Measurements from ENCODE around the gene KRT27. TPM values are rescaled to one million over a fixed set of nuclear protein-coding genes. Genes with fewer than 3 reads are reported as not detected.
"Not testable (repeated sequence)": the region's sequence is repeated elsewhere in the genome, so short reads cannot be mapped to it uniquely, and the experiment has no call there.

The KRT27 gene
- total RNA-seq, 1 donor from 2014 or later = not detected

DNA sequence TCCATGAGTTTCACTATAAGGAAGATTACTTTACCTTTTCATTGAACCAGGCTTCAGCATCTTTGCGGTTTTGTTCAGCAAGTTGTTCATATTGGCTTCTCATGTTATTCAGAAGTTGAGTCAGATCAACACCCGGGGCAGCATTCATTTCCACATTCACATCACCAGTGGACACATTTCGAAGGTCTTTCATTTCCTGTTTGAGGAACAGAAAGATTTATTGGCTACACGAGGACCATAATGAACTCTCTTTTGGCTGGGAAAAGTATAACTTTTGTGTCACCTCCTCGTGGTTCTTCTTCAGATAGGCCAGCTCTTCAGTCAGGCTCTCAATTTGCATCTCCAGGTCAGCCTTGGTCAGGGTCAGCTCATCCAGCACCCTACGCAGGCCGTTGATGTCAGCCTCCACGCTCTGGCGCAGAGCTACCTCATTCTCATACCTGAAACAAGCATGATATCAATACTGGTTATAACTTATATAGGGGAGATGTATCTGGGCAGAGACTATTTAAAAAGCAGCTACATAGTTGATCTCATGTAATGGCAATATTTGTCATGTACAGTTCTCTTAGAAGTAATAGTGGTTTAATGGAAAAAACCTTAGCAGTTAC, 38.0 kb upstream of the KRT27 start:
- no peak overlapping the region for H3K27ac ChIP-seq (ENCODE audit: low read depth, low read length)
- peak overlapping the region in 1 of 3 donors; percentile 84 for H3K4me3 ChIP-seq (ENCODE audit: low read length in 3 of 3)
- no peaks in the 10 kb centered on the region for H3K9me3 ChIP-seq (ENCODE audit: control insufficient read depth in 3 of 3, low read length in 3 of 3)
- peaks cover 5 to 6% (median 6%) of the 10 kb centered on the region in 3 donors for H3K36me3 ChIP-seq (ENCODE audit: control insufficient read depth in 3 of 3, insufficient read depth in 3 of 3, low read length in 3 of 3)
- H3K27me3 ChIP-seq (ENCODE audit: control insufficient read depth in 3 of 3, insufficient read depth in 3 of 3, low read length in 3 of 3) = no peaks in the 10 kb centered on the region
- no peak overlapping the region for H3K9ac ChIP-seq (ENCODE audit: low read depth in 1 of 3, low read length in 3 of 3)
- peaks cover 0 to 17% (median 7%) of the 10 kb centered on the region in 3 donors for H3K4me1 ChIP-seq (ENCODE audit: control insufficient read depth in 3 of 3, insufficient read depth in 3 of 3, low read length in 3 of 3)

DNA sequence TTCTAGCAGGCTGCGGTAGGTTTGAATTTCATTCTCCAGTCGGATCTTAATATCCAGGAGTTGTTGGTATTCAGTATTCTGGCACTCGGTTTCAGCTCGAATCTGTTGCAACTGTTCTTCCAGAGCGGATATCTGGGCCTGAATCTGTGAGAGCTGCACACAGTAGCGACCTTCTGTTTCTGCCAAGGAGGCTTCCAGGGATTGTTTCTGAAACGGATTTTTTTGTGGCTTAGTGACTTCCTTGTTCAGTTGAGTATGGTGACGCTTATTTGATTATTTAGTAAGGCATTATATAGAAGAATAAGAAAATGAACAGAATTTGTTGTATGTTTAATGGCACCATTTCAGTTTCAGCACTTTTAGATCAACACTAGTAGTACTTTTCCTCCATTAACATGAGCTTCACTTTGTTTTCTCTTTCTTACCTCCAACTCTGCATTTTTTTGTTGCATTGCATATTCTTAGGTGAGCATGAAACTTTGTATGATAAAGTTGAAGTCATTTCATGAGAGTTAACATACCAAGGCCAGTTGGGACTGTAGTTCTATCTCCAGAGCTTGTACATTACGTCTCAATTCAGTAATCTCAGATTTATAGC, 37.3 kb upstream of the KRT27 start:
- peaks cover 5 to 6% (median 6%) of the 10 kb centered on the region in 3 donors for H3K36me3 ChIP-seq (ENCODE audit: control insufficient read depth in 3 of 3, insufficient read depth in 3 of 3, low read length in 3 of 3)
- no peaks in the 10 kb centered on the region for H3K27me3 ChIP-seq (ENCODE audit: control insufficient read depth in 3 of 3, insufficient read depth in 3 of 3, low read length in 3 of 3)
- H3K9ac ChIP-seq (ENCODE audit: low read depth in 1 of 3, low read length in 3 of 3) = peak overlapping the region; percentile 52 to 66 (median 54)
- H3K9me3 ChIP-seq (ENCODE audit: control insufficient read depth in 3 of 3, low read length in 3 of 3) = no peaks in the 10 kb centered on the region
- peak overlapping the region; percentile 78 for H3K27ac ChIP-seq (ENCODE audit: low read depth, low read length)
- peak overlapping the region; percentile 75 to 84 (median 78) for H3K4me3 ChIP-seq (ENCODE audit: low read length in 3 of 3)
- peaks cover 0 to 17% (median 7%) of the 10 kb centered on the region in 3 donors for H3K4me1 ChIP-seq (ENCODE audit: control insufficient read depth in 3 of 3, insufficient read depth in 3 of 3, low read length in 3 of 3)

DNA sequence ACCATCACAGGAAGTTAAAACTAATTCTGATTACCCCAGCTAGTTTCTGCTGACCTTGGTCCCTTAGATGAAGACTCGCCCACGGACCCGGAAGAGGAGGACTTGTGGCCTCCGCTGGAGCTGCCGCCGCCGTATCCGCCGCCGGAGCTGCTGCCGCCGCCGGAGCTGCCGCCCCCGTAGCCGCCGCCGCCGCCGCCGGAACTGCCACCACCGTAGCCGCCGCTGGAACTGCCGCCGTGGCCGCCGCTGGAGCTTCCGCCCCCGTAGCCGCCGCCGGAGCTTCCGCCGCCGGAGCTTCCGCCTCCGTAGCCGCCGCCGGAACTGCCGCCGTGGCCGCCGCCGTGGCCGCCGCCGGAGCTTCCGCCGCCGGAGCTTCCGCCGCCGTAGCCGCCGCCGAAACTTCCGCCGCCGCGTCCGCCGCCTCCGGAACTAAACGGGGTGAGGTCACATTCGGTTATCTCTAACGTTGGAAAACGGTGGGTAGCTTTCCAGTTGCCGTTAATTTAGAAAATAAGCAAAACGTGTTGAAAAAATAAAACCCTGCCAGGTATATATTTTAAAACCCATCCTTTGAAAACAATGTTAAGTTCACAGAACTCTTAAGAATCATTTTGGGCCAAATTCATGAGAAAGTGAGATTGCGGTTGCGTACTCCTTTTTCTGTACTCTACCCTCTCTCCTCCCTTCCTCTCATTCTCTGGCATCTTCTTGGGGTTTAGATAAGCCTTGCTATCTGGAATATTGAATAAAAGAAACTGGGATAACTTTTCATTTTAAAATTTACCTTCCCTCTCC, 36.6 kb upstream of the KRT27 start:
- Histone ChIP-seq H3K9ac (ENCODE audit: low read depth in 1 of 3, low read length in 3 of 3) (peak overlapping the region; percentile 66 to 76 (median 66)), H3K27me3 (ENCODE audit: control insufficient read depth in 3 of 3, insufficient read depth in 3 of 3, low read length in 3 of 3) (no peaks in the 10 kb centered on the region), H3K36me3 (ENCODE audit: control insufficient read depth in 3 of 3, insufficient read depth in 3 of 3, low read length in 3 of 3) (peaks cover 5 to 6% (median 6%) of the 10 kb centered on the region in 3 donors), H3K4me1 (ENCODE audit: control insufficient read depth in 3 of 3, insufficient read depth in 3 of 3, low read length in 3 of 3) (peaks cover 0 to 17% (median 7%) of the 10 kb centered on the region in 3 donors), H3K4me3 (ENCODE audit: low read length in 3 of 3) (peak overlapping the region; percentile 75 to 95 (median 78)), H3K9me3 (ENCODE audit: control insufficient read depth in 3 of 3, low read length in 3 of 3) (no peaks in the 10 kb centered on the region), H3K27ac (ENCODE audit: low read depth, low read length) (peak overlapping the region; percentile 78)

DNA sequence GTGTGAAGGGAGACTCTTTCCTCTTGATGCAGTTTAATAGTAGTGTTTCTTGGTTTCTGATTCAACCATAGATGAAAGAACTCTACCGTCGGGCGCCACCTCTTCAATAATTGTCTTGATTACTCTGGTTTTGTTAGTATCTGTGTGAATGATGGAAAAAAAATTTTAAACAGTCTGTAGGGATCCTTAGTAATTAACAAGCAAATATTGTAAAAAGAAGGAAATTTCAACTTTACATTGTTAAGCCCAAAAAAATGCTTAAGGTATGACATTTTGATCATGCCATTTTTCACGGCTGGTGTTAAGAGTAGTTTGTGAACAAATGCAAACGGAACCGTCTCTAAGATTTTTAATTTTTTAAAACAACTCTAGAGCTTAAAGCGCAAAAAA, 36.0 kb upstream of the KRT27 start:
- Histone ChIP-seq H3K9me3 (ENCODE audit: control insufficient read depth in 3 of 3, low read length in 3 of 3) (no peaks in the 10 kb centered on the region), H3K4me1 (ENCODE audit: control insufficient read depth in 3 of 3, insufficient read depth in 3 of 3, low read length in 3 of 3) (peaks cover 0 to 17% (median 7%) of the 10 kb centered on the region in 3 donors), H3K27ac (ENCODE audit: low read depth, low read length) (peak overlapping the region; percentile 78), H3K27me3 (ENCODE audit: control insufficient read depth in 3 of 3, insufficient read depth in 3 of 3, low read length in 3 of 3) (no peaks in the 10 kb centered on the region), H3K4me3 (ENCODE audit: low read length in 3 of 3) (peak overlapping the region; percentile 49 to 95 (median 70)), H3K36me3 (ENCODE audit: control insufficient read depth in 3 of 3, insufficient read depth in 3 of 3, low read length in 3 of 3) (peaks cover 5 to 6% (median 6%) of the 10 kb centered on the region in 3 donors), H3K9ac (ENCODE audit: low read depth in 1 of 3, low read length in 3 of 3) (peak overlapping the region; percentile 61 to 76 (median 66))

DNA sequence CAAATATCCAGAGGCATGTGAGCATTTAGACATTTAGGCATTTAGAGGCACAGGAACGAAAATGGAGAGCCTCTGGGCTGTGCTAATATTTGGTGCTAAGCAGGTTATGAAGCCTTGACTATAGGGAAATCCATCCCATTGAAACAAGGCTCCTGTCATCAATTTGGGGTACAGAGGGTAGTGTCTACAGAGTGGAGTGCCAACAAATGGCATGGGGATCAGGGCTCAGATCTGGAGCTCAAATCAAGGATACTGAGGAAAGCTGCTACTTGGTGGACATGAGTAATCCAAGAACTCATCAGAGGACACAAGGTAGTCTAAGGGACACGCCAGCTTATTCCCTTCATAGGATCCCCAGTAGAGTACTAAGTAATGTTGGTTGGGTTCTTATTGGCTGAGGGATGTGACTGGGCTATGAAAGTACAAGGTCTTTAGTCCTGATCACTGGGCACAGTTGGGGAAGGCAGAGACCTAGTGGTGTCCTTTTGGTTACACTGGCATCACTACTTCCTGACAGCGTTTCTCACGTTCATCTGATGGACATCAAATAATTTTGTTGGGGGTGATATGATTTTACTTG, 34.8 kb upstream of the KRT27 start:
- no peaks in the 10 kb centered on the region for H3K9me3 ChIP-seq (ENCODE audit: control insufficient read depth in 3 of 3, low read length in 3 of 3)
- H3K36me3 ChIP-seq (ENCODE audit: control insufficient read depth in 3 of 3, insufficient read depth in 3 of 3, low read length in 3 of 3) = peaks cover 5 to 6% (median 6%) of the 10 kb centered on the region in 3 donors
- no peak overlapping the region for H3K9ac ChIP-seq (ENCODE audit: low read depth in 1 of 3, low read length in 3 of 3)
- H3K27ac ChIP-seq (ENCODE audit: low read depth, low read length) = no peak overlapping the region
- peaks cover 2 to 3% (median 3%) of the 10 kb centered on the region in 3 donors for H3K27me3 ChIP-seq (ENCODE audit: control insufficient read depth in 3 of 3, insufficient read depth in 3 of 3, low read length in 3 of 3)
- H3K4me3 ChIP-seq (ENCODE audit: low read length in 3 of 3) = no peak overlapping the region
- peaks cover 0 to 17% (median 7%) of the 10 kb centered on the region in 3 donors for H3K4me1 ChIP-seq (ENCODE audit: control insufficient read depth in 3 of 3, insufficient read depth in 3 of 3, low read length in 3 of 3)

DNA sequence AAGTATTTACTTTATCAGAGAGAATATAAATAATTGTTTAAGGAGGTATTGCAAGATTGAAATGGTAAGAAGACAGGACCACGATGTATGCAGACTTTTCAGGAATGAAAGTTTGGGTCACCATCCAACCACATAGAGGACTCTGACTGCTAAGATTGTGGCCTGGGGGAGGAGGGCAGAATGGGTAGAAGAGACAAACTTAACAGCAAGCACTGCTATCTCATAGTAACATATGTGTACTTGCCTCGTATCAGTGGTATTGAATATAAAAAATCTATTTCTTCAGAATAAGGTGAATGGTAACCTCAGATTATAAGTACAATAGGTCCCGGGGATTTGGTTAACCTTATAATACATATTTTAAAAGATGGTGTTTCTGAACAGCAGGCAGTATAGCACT, 34.2 kb upstream of the KRT27 start:
- peaks cover 5 to 6% (median 6%) of the 10 kb centered on the region in 3 donors for H3K36me3 ChIP-seq (ENCODE audit: control insufficient read depth in 3 of 3, insufficient read depth in 3 of 3, low read length in 3 of 3)

DNA sequence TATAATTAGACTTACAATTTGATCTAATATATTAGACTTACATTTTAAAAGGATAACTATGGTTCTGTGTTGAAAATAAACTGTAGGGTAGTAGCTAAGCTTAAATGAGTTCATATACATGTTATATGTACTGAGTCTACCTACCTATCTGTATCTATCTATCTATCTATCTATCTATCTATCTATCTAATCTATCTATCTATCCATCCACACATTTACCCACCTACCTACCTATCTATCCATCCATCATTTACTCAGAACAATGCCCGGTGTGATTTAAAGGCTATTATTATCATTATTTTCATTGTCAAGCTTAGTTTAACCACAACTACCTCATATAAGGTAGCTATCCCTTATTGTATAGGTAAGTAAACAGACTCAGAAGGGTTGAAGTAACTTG, 33.0 kb upstream of the KRT27 start:
- Histone ChIP-seq H3K4me3 (ENCODE audit: low read length in 3 of 3) (no peak overlapping the region), H3K4me1 (ENCODE audit: control insufficient read depth in 3 of 3, insufficient read depth in 3 of 3, low read length in 3 of 3) (peaks cover 0 to 15% (median 6%) of the 10 kb centered on the region in 3 donors), H3K36me3 (ENCODE audit: control insufficient read depth in 3 of 3, insufficient read depth in 3 of 3, low read length in 3 of 3) (peaks cover 5 to 6% (median 6%) of the 10 kb centered on the region in 3 donors), H3K27me3 (ENCODE audit: control insufficient read depth in 3 of 3, insufficient read depth in 3 of 3, low read length in 3 of 3) (peaks cover 6 to 8% (median 8%) of the 10 kb centered on the region in 3 donors), H3K27ac (ENCODE audit: low read depth, low read length) (no peak overlapping the region), H3K9me3 (ENCODE audit: control insufficient read depth in 3 of 3, low read length in 3 of 3) (no peaks in the 10 kb centered on the region), H3K9ac (ENCODE audit: low read depth in 1 of 3, low read length in 3 of 3) (no peak overlapping the region)

More for the DNA sequence above, 34.2 kb upstream of the KRT27 start:
- peaks cover 3 to 5% (median 3%) of the 10 kb centered on the region in 3 donors for H3K27me3 ChIP-seq (ENCODE audit: control insufficient read depth in 3 of 3, insufficient read depth in 3 of 3, low read length in 3 of 3)
- H3K9ac ChIP-seq (ENCODE audit: low read depth in 1 of 3, low read length in 3 of 3) = no peak overlapping the region
- no peak overlapping the region for H3K27ac ChIP-seq (ENCODE audit: low read depth, low read length)
- H3K4me3 ChIP-seq (ENCODE audit: low read length in 3 of 3) = no peak overlapping the region
- peaks cover 0 to 17% (median 7%) of the 10 kb centered on the region in 3 donors for H3K4me1 ChIP-seq (ENCODE audit: control insufficient read depth in 3 of 3, insufficient read depth in 3 of 3, low read length in 3 of 3)
- no peaks in the 10 kb centered on the region for H3K9me3 ChIP-seq (ENCODE audit: control insufficient read depth in 3 of 3, low read length in 3 of 3)

DNA sequence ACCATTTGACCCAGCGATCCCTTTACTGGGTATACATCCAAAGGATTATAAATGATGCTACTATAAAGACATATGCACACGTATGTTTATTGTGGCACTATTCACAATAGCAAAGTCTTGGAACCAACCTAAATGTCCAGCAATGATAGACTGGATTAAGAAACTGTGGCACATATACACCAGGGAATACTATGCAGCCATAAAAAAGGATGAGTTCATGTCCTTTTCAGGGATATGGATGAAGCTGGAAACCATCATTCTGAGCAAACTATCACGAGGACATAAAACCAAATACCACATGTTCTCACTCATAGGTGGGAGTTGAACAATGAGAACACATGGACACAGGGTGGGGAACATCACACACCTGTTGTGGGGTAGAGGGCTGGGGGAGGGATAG, 32.3 kb upstream of the KRT27 start:
- not testable (repeated sequence) for H3K9ac ChIP-seq (ENCODE audit: low read depth in 1 of 3, low read length in 3 of 3); H3K4me3 ChIP-seq (ENCODE audit: low read length in 3 of 3); H3K27ac ChIP-seq (ENCODE audit: low read depth, low read length); H3K36me3 ChIP-seq (ENCODE audit: control insufficient read depth in 3 of 3, insufficient read depth in 3 of 3, low read length in 3 of 3); H3K4me1 ChIP-seq (ENCODE audit: control insufficient read depth in 3 of 3, insufficient read depth in 3 of 3, low read length in 3 of 3); H3K9me3 ChIP-seq (ENCODE audit: control insufficient read depth in 3 of 3, low read length in 3 of 3)
- peaks cover 7 to 15% (median 15%) of the 10 kb centered on the region in 3 donors for H3K27me3 ChIP-seq (ENCODE audit: control insufficient read depth in 3 of 3, insufficient read depth in 3 of 3, low read length in 3 of 3)

DNA sequence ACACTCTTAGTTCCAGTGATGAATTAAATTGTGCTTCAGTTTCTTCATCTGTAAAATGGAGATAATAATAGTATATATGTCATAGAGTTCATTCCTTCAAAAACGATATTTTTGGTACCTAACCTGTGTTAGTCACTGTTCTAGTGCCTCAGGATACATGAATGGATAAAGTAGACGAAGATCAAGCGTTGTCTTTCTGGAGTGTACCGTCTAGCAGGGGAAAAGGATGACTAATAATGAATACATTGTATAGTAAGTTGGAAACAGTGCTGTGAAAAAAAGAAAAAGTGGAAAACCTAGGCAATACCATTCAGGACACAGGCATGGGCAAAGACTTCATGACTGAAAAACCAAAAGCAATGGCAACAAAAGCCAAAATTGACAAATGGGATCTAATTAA, 31.5 kb upstream of the KRT27 start:
- Histone ChIP-seq H3K36me3 (ENCODE audit: control insufficient read depth in 3 of 3, insufficient read depth in 3 of 3, low read length in 3 of 3) (peaks cover 5 to 6% (median 6%) of the 10 kb centered on the region in 3 donors), H3K9ac (ENCODE audit: low read depth in 1 of 3, low read length in 3 of 3) (no peak overlapping the region), H3K4me1 (ENCODE audit: control insufficient read depth in 3 of 3, insufficient read depth in 3 of 3, low read length in 3 of 3) (peaks cover 0 to 6% (median 3%) of the 10 kb centered on the region in 3 donors), H3K27me3 (ENCODE audit: control insufficient read depth in 3 of 3, insufficient read depth in 3 of 3, low read length in 3 of 3) (peaks cover 7 to 17% (median 17%) of the 10 kb centered on the region in 3 donors), H3K9me3 (ENCODE audit: control insufficient read depth in 3 of 3, low read length in 3 of 3) (no peaks in the 10 kb centered on the region), H3K27ac (ENCODE audit: low read depth, low read length) (no peak overlapping the region), H3K4me3 (ENCODE audit: low read length in 3 of 3) (no peak overlapping the region)

Data from skeletal muscle tissue (tissue), 4 donors.